Measurements from ENCODE around the gene SSBP2.

GRCh38 chr5:81605299-81605698 is 145.6 kb downstream of the SSBP2 start:
- TF ChIP-seq EZH2 (IDR thresholded peaks at IDR 0.05; ENCODE audit: borderline replicate concordance, low read depth, low read length, severe bottlenecking) (no peak), CTCF (IDR thresholded peaks at IDR 0.05; ENCODE audit: borderline replicate concordance, extremely low read depth, low read length, poor library complexity, severe bottlenecking) (no peak)
